Fibroblast of villous mesenchyme (primary cell): Measurements from ENCODE around the gene RAB35. TPM values are rescaled to one million over a fixed set of nuclear protein-coding genes. Genes with fewer than 3 reads are reported as not detected.

Experiments
- DNase-seq: peaks from one replicate; pipeline ENCODE4 v3.0.0-alpha.2; 2010; ENCODE audit warnings: low read depth
- H3K4me3 ChIP-seq: 2 replicates; pipeline ENCODE4 v1.5.1; 2011; ENCODE audit warnings: low read depth, mild to moderate bottlenecking, low read length
- CTCF ChIP-seq: IDR thresholded peaks from 2 replicates; pipeline ENCODE4 v1.5.1; 2012; ENCODE audit warnings: low read depth, mild to moderate bottlenecking, low read length; ENCODE audit not compliant: insufficient read depth
- total RNA-seq: library from RNA; depleted of rRNA; stranded (reverse); fragments of >200 nt; gene quantifications from 2 replicates; pipeline ENCODE4 v1.2.3, GENCODE V29; 2012

Gene RAB35
- total RNA-seq, 1 donor, result 24.6 TPM

GRCh38 chr12:120093592-120094355 is 22.8 kb downstream of the RAB35 start:
- H3K4me3 ChIP-seq, result no peak overlapping the region
- no peak for TF ChIP-seq CTCF
- DNase-seq, result peak; percentile 11

DNA sequence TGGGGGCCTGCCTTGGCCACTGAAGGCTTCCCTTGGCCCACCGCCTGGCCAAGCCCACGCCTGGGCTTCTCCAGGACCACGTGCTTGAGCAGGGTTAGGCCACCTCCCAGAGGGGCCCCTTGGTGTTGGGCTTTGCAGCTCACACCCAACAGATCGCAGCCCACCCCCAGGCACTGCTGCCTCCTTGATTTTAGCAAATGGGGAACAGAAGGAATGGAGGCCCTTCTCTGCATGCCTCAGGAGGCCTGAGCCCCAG is 23.3 kb downstream of the RAB35 start:
- DNase-seq, result no peak
- H3K4me3 ChIP-seq, result no peak overlapping the region
- TF ChIP-seq CTCF, result no peak

DNA sequence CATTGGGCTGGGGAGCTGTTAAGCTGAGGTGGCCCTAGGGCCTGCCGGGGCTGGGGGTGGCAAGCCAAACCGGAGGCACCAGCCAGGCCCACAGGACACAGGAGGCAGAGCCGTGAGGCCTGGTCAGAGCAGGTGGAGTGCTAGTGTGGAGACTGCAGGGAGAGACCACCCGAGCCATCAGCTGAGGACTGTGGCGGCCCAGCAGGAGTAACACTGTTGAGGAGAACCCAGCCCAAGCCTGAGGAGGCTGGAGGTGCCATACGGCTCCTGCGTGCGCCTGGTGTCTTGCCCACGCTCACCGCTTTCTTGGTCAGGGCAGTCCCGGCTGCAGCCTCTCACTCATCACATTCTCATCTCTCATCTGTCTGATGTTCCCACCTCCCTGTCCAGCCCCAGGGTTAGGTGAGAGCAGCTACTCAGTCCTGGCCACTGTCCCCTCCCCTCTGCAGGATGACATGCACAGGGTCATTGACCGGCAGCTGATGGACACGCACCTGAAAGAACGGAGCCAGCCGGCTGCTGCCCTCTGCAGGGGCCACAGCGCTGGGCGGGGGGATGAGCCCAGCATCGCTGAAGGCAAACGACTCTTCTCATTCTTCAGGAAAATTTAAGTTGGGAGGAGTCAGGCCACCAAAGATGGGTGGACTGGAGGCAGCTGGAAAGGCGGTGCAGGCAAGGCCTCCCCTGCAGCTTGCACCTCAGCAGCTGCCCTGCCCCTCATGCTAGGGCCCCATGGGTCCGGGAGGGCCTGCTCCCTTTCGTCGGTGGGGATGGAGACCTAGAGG is 23.8 kb downstream of the RAB35 start:
- DNase-seq, result no peak

DNA sequence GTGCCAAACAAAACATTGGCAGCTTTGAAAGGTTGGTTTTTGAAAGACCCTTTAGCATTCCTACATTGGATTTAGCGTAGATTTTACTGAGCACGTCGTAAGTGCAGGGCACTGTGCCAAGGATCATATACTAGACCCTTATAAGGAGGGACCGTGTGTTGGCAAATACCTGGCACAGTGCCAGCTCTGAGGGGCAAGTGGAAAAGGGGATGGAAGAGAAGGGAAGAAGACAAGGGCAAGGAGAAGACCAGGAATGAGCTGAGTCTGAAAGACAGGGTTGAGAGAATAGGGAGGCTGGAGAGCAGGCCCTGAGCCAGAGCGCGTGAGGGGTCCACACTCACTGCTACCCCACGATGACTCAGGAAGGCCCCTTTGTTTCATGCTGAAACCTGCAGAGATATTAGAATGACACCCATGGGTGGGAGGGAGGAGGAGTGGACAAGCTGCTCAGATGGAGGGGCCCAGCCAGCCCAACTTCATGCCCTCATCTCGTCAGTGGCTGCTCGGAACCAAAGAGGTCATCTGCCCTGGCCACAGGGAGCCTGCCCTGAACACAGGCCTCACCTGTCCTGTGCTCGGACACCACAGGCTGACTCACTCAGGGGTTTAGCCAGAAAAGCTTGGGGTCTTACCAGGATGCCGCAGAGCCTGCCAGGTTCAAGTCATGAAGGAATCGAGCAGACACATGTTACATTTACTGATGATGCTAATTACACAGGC is 25.0 kb downstream of the RAB35 start:
- peak; percentile 11 for DNase-seq
- TF ChIP-seq CTCF, result no peak
- H3K4me3 ChIP-seq, result no peak overlapping the region

More for the DNA sequence above, 23.8 kb downstream of the RAB35 start:
- H3K4me3 ChIP-seq, result no peak overlapping the region
- TF ChIP-seq CTCF, result no peak

DNA sequence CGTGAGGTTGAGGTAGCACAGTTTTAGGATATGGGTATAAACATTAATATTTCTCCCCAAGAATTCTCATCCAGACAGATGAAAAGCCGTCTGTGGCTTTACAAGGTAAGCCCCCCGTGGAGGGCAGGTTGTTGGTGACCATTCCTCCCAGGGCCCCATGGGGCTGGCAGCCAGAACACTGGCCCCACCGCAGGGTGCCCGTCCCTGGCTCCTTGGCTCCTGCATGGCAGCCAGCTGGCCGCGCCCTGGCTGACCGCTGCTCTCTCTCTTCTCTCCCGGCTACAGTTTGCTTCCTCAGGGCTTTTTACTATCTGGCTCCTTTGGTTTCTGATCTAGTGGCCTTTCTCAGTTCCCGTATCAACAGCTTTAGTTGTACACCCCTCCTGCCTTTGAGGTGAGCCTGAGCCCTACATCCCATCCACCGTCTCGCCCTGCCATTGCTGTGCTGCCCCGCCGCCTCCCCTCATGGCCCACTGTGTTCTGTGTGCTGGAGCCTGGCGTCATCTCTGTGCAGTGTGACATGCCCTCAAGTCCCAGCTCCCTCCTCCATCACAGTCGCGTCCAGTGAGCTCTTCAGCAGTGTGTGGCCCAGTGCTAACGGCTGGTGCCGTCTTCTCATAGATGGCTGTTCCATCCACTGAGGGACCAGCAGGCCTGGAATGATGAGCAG is 25.8 kb downstream of the RAB35 start:
- no peak for TF ChIP-seq CTCF
- H3K4me3 ChIP-seq, result no peak overlapping the region
- DNase-seq, result no peak

- H3K4me3 ChIP-seq, result no peak overlapping the region
- DNase-seq, result no peak
- TF ChIP-seq CTCF, result no peak
Observed at GRCh38 chr12:120090206-120090605, 26.3 kb downstream of the RAB35 start.
